Neural cell (in vitro differentiated cells): ENCODE results near the gene KRTAP1-5.
"Not testable (repeated sequence)": the region's sequence is repeated elsewhere in the genome, so short reads cannot be mapped to it uniquely, and the experiment has no call there.

Source experiments
- EZH2 ChIP-seq: fragments of 200-600, 300-800 bp; shearing (Covaris generic), sonication (generic); IDR thresholded peaks from 2 replicates; pipeline ENCODE4 v1.6.1; 2014; ENCODE audit warnings: antibody characterized with exemption, low read length, borderline replicate concordance, mild to moderate bottlenecking; ENCODE audit not compliant: insufficient read depth, poor library complexity, severe bottlenecking
- POLR2AphosphoS5 ChIP-seq: IDR thresholded peaks from 2 replicates; pipeline ENCODE4 v1.6.1; 2012

DNA sequence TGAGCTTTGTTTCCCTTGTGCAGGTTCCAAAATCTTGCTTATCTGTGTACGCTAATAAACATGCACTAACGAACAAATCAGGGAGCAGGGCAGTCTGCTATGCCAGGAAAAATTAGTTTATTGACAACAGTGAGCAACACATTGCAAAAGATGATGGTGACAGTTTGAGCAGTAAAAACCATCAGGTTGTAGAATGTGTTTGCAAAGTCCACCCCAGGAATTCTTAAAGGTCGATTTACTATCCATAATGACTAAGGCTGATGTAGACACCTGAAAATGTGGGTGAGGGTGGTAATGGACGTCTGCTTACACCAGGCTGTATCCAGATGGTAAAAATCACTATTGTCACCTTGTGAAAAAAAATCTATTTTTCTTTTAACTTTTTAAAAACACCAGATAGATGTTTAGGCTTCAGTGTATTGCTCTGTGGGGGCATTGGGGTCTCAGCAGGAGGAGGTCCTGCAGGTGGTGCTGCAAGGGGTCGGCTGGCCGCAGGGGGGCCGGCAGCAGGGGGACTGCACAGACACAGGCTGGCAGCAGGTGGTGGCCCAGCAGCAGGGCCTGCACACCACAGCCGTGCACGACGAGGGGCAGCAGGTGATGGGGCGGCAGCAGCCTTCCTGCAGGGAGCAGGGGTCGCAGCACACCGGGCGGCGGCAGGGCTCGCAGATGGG is 38.1 kb upstream of the KRTAP1-5 start:
- TF ChIP-seq POLR2AphosphoS5, EZH2: not testable (repeated sequence)
